H1 (cell line): ENCODE results near the gene PRMT5. TPM values are rescaled to one million over a fixed set of nuclear protein-coding genes. Genes with fewer than 3 reads are reported as not detected.

Experiments used
- CTCF ChIA-PET: fragments of 300-600 bp; sonication (Branson Sonifier 250); formaldehyde crosslinking; loops from one replicate; lab custom pipeline; 2021; ENCODE audit not compliant: partially characterized antibody; lab: Charles Lee
- POLR2A ChIA-PET: fragments of 300-600 bp; sonication (Branson Sonifier 250); formaldehyde crosslinking; loops from one replicate; lab custom pipeline; 2021; ENCODE audit warnings: inconsistent platforms; ENCODE audit not compliant: partially characterized antibody; lab: Charles Lee
- DNase-seq, 2 experiments: peaks; one replicate each; pipeline versions ENCODE4 v3.0.0 to v3.0.0-alpha.2; 2010 to 2022; ENCODE audit warnings: low spot score in 2 of 2, low read depth in 1 of 2, mixed read lengths in 1 of 2
- FAIRE-seq: peaks from 2 replicates; lab custom pipeline; 2011; peaks lifted over from hg19 to GRCh38; lab: Jason Lieb, UNC
- H2AFZ ChIP-seq: 2 replicates; pipeline ENCODE4 v1.8.1; 2012; ENCODE audit warnings: low read length, inconsistent platforms
- H2AK5ac ChIP-seq: 2 replicates; pipeline ENCODE4 v1.6.1; 2013; ENCODE audit warnings: low read depth, low read length
- H2BK120ac ChIP-seq: replicated peaks from 2 replicates; pipeline ENCODE3; 2013; ENCODE audit warnings: low read depth, low read length, inconsistent platforms
- H2BK12ac ChIP-seq: 2 replicates; pipeline ENCODE4 v1.6.1; 2013; ENCODE audit warnings: low read depth, low read length
- H2BK15ac ChIP-seq: 2 replicates; pipeline ENCODE4 v1.6.1; 2013; ENCODE audit warnings: low read length
- H2BK20ac ChIP-seq: 2 replicates; pipeline ENCODE4 v1.6.1; 2013; ENCODE audit warnings: low read length
- H2BK5ac ChIP-seq: 2 replicates; pipeline ENCODE4 v1.6.1; 2013; ENCODE audit warnings: low read depth, low read length
- H3K14ac ChIP-seq: 2 replicates; pipeline ENCODE4 v1.6.1; 2013; ENCODE audit warnings: inconsistent platforms; ENCODE audit not compliant: insufficient read length
- H3K18ac ChIP-seq: 2 replicates; pipeline ENCODE4 v1.6.1; 2013; ENCODE audit warnings: low read length; ENCODE audit errors: extremely low read depth
- H3K23ac ChIP-seq: 2 replicates; pipeline ENCODE4 v1.6.1; 2013; ENCODE audit warnings: inconsistent platforms; ENCODE audit not compliant: insufficient read length
- H3K23me2 ChIP-seq: 2 replicates; pipeline ENCODE4 v1.6.1; 2013; ENCODE audit warnings: low read depth, low read length
- H3K27ac ChIP-seq: 2 replicates; pipeline ENCODE4 v1.6.1; 2011; ENCODE audit warnings: low read depth, low read length, inconsistent platforms
- H3K27me3 ChIP-seq, 4 experiments: replicated peaks in 1 of 4; 1 replicate in 1 of 4; 2 replicates in 3 of 4; pipeline versions ENCODE4 v1.6.1 to v1.8.1; 2011 to 2013; ENCODE audit warnings: low read length in 3 of 4, mild to moderate bottlenecking in 3 of 4, inconsistent platforms in 2 of 4, mixed read lengths in 2 of 4, moderate library complexity in 1 of 4; ENCODE audit not compliant: control insufficient read depth in 3 of 4, insufficient read depth in 3 of 4; ENCODE audit errors: extremely low read depth in 1 of 4
- H3K36me3 ChIP-seq, 4 experiments: 2 replicates each; pipeline versions ENCODE4 v1.6.1 to v1.8.1; 2011 to 2013; ENCODE audit warnings: mild to moderate bottlenecking in 4 of 4, low read length in 3 of 4, moderate library complexity in 2 of 4, control low read depth in 1 of 4, inconsistent platforms in 1 of 4; ENCODE audit not compliant: insufficient read depth in 4 of 4, control insufficient read depth in 2 of 4
- H3K4ac ChIP-seq: replicated peaks from 2 replicates; pipeline ENCODE3; 2013; ENCODE audit warnings: low read length, low read depth, mixed read lengths, inconsistent platforms; ENCODE audit not compliant: insufficient read length
- H3K4me1 ChIP-seq, 4 experiments: replicated peaks in 1 of 4; 1 replicate in 1 of 4; 2 replicates in 3 of 4; pipeline versions ENCODE4 v1.6.1 to v1.8.1; 2011 to 2013; ENCODE audit warnings: low read length in 3 of 4, inconsistent platforms in 2 of 4, mixed read lengths in 1 of 4; ENCODE audit not compliant: insufficient read depth in 4 of 4, control insufficient read depth in 3 of 4
- H3K4me2 ChIP-seq, 2 experiments: 2 replicates each; pipeline versions ENCODE4 v1.6.1 to v1.8.1; 2011 to 2013; ENCODE audit warnings: low read depth in 2 of 2, low read length in 2 of 2, control low read depth in 1 of 2, inconsistent platforms in 1 of 2, mild to moderate bottlenecking in 1 of 2; ENCODE audit not compliant: insufficient read depth in 1 of 2
- H3K4me3 ChIP-seq, 4 experiments: fragments of 200-600, 300-600 bp in 1 of 4; sonication (generic), shearing (Covaris generic), sonication (Bioruptor Twin) in 1 of 4; 2 replicates each; pipeline versions ENCODE4 v1.5.1 to v1.8.1; 2011 to 2016; ENCODE audit warnings: low read length in 4 of 4, low read depth in 3 of 4, control low read depth in 2 of 4, inconsistent platforms in 2 of 4, mild to moderate bottlenecking in 2 of 4, mixed read lengths in 1 of 4, moderate library complexity in 1 of 4; ENCODE audit not compliant: insufficient read depth in 2 of 4; ENCODE audit errors: extremely low read depth in 1 of 4
- H3K56ac ChIP-seq: replicated peaks from 2 replicates; pipeline ENCODE3; 2013; ENCODE audit warnings: low read depth, mild to moderate bottlenecking, mixed read lengths, low read length, inconsistent platforms; ENCODE audit not compliant: insufficient read length
- H3K79me1 ChIP-seq: 2 replicates; pipeline ENCODE4 v1.6.1; 2013; ENCODE audit warnings: low read depth, low read length, control low read depth
- H3K79me2 ChIP-seq, 2 experiments: 2 replicates each; pipeline versions ENCODE4 v1.6.1 to v1.8.1; 2012 to 2013; ENCODE audit warnings: low read length in 2 of 2, mild to moderate bottlenecking in 2 of 2, inconsistent platforms in 1 of 2; ENCODE audit not compliant: insufficient read depth in 2 of 2, control insufficient read depth in 1 of 2
- H3K9ac ChIP-seq, 4 experiments: replicated peaks in 1 of 4; 1 replicate in 1 of 4; 2 replicates in 3 of 4; pipeline versions ENCODE4 v1.6.1 to v1.8.1; 2011 to 2013; ENCODE audit warnings: low read depth in 3 of 4, low read length in 3 of 4, control low read depth in 2 of 4, mild to moderate bottlenecking in 2 of 4, moderate library complexity in 2 of 4, inconsistent platforms in 1 of 4; ENCODE audit errors: extremely low read depth in 1 of 4
- H3K9me3 ChIP-seq, 2 experiments: 2 replicates each; pipeline versions ENCODE4 v1.6.1 to v1.8.1; 2012 to 2013; ENCODE audit warnings: mild to moderate bottlenecking in 2 of 2, moderate library complexity in 2 of 2, control low read depth in 1 of 2, inconsistent platforms in 1 of 2, low read depth in 1 of 2, low read length in 1 of 2, mixed read lengths in 1 of 2; ENCODE audit not compliant: insufficient read depth in 2 of 2
- H4K20me1 ChIP-seq, 2 experiments: replicated peaks in 1 of 2; 2 replicates each; pipeline versions ENCODE3 to v1.8.1; 2011 to 2013; ENCODE audit warnings: inconsistent platforms in 2 of 2, low read length in 2 of 2, mild to moderate bottlenecking in 1 of 2; ENCODE audit not compliant: insufficient read depth in 2 of 2, control insufficient read depth in 1 of 2
- H4K5ac ChIP-seq: 2 replicates; pipeline ENCODE4 v1.6.1; 2013; ENCODE audit warnings: low read length, low read depth, mixed read lengths, inconsistent platforms; ENCODE audit not compliant: insufficient read length
- H4K8ac ChIP-seq: 2 replicates; pipeline ENCODE4 v1.8.0; 2013; ENCODE audit warnings: mild to moderate bottlenecking, moderate library complexity, low read length, inconsistent platforms; ENCODE audit not compliant: insufficient read depth; ENCODE audit errors: extremely low read depth
- H4K91ac ChIP-seq: replicated peaks from 2 replicates; pipeline ENCODE3; 2013; ENCODE audit warnings: low read length, mixed read lengths, inconsistent platforms; ENCODE audit not compliant: insufficient read length
- ASH2L ChIP-seq: fragments of 200-600, 300-600 bp; sonication (generic); IDR thresholded peaks from one replicate; pipeline ENCODE4 v1.7.1; 2017; ENCODE audit warnings: low read length
- CTBP2 ChIP-seq: IDR thresholded peaks from 2 replicates; pipeline ENCODE4 v1.7.0; 2011; ENCODE audit warnings: borderline replicate concordance, mild to moderate bottlenecking, moderate library complexity, mixed read lengths, low read length; ENCODE audit not compliant: insufficient read depth, insufficient read length
- KDM1A ChIP-seq: fragments of 200-600, 300-600 bp; sonication (generic); IDR thresholded peaks from 2 replicates; pipeline ENCODE4 v1.7.1; 2016; ENCODE audit warnings: mild to moderate bottlenecking, low read length, borderline replicate concordance
- POLR2A ChIP-seq, 2 experiments: IDR thresholded peaks; 1 replicate in 1 of 2; 2 replicates in 1 of 2; pipeline ENCODE4 v1.6.1; 2011; ENCODE audit warnings: low read depth in 2 of 2, low read length in 2 of 2, mild to moderate bottlenecking in 2 of 2; ENCODE audit errors: control extremely low read depth in 1 of 2
- RFX5 ChIP-seq: IDR thresholded peaks from 2 replicates; pipeline ENCODE4 v1.6.1; 2011; ENCODE audit warnings: low read depth, low read length, improper control_type of control experiment, borderline replicate concordance
- SP1 ChIP-seq: IDR thresholded peaks from 2 replicates; pipeline ENCODE4 v1.6.1; 2011; ENCODE audit warnings: low read depth, low read length
- TAF7 ChIP-seq: optimal IDR thresholded peaks from 2 replicates; pipeline ENCODE3; 2011; ENCODE audit warnings: low read depth, mild to moderate bottlenecking, inconsistent platforms, low read length, moderate library complexity, borderline replicate concordance
- TBP ChIP-seq: IDR thresholded peaks from 2 replicates; pipeline ENCODE4 v1.6.1; 2011; ENCODE audit warnings: low read depth, low read length, improper control_type of control experiment
- TCF12 ChIP-seq: IDR thresholded peaks from 2 replicates; pipeline ENCODE4 v1.6.1; 2011; ENCODE audit warnings: low read depth, mild to moderate bottlenecking, low read length
- WGBS, 2 experiments: shearing (Covaris generic) in 1 of 2; methylation state at CpG; one replicate each; pipeline versions ENCODE4 v1.1.6 to v1.1.7; 2013 to 2015; ENCODE audit warnings: low lambda C conversion rate in 2 of 2, mixed read lengths in 2 of 2, inconsistent platforms in 1 of 2, low coverage in 1 of 2, missing lambda C conversion rate in 1 of 2; ENCODE audit not compliant: insufficient replicate concordance in 2 of 2, insufficient coverage in 1 of 2, insufficient read length in 1 of 2; ENCODE audit errors: extremely low coverage in 1 of 2, missing lambda C conversion rate in 1 of 2; 5-methylcytosine and 5-hydroxymethylcytosine counted together
- polyA plus RNA-seq, 7 experiments: library from polyadenylated mRNA; depleted of rRNA in 3 of 7; stranded (reverse) in 5 of 7; unstranded in 2 of 7; fragments of >200 nt in 5 of 7; fragments of 200-250 nt in 2 of 7; gene quantifications; 1 replicate in 5 of 7; 2 replicates in 1 of 7; 4 replicates in 1 of 7; pipeline versions ENCODE4 v1.2.1 to v1.2.3, GENCODE V29; 2011 to 2013; ENCODE audit warnings: missing spikeins in 2 of 7, mixed read lengths in 2 of 7
- total RNA-seq: library from RNA; stranded (reverse); fragmentation: NEBNext Ultra II Directional; extraction: Animal tissue kit (Norgen Biotek cat#: 25700); gene quantifications from 2 replicates; pipeline ENCODE4 v1.2.1, GENCODE V29; 2021
- TF ChIP-seq, protein P1 (sequence below): IDR thresholded peaks from 2 replicates; pipeline ENCODE4 v1.6.1; 2011; ENCODE audit warnings: low read length, improper control_type of control experiment

Gene PRMT5
- total and polyA plus RNA-seq, 2 of the 8 experiments (the other 6 are each of a cell fraction or from before 2014, with no cell fraction given) = 171 to 402 TPM

DNA sequence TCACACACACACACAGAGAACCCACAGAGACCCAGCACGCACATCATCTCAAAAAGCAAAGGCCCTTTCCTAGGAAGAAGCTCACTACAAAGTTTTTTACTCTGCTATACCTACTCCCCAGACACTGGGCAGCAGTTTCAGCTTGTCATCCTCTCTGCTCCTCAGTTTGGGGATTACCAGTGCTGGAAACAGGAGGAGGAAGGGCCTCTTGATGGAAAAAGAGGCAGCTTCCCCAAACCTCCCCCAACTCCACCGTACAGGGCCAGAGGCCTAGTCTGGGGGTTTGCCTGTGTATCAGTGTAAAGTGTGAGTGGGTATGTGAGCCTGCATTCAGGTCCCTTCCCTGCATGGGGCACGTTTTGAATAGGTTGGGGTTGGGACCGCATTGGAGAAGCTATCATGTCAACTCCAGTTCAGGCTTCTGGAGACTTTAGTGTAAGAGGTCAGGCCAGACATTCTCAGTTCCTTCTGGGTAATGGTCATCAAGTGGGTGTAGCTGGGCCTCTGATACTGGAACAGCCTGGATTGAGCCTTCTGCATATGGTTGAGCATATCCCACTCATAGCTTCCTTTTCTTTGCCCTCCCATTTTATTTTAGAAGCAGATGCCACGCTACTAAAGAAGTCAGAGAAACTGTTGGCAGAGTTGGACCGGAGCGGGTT lies 45.0 kb downstream of the PRMT5 start:
- H3K9me3 ChIP-seq = no peaks in the 10 kb centered on the region
- H3K4me2 ChIP-seq = peak overlapping the region; percentile 75; a peak in 3 of 4 replicates
- H3K36me3 ChIP-seq = no peaks in the 10 kb centered on the region
- no peak overlapping the region; the same call in 1 of the 2 replicates for H4K8ac ChIP-seq
- 86% methylated on average over 7 of the region's 7 CpGs; no CpG with 5 or more reads in 1 of the 2 experiments for WGBS, 2 experiments
- H4K5ac ChIP-seq = no peak overlapping the region
- no peak overlapping the region for H3K23ac ChIP-seq
- H3K4me3 ChIP-seq = 0 out of 8 replicates have a peak overlapping the region, but pooled peaks of 1 of the 4 experiments have one; percentile 55
- no peaks in the 10 kb centered on the region for H3K79me2 ChIP-seq
- TF ChIP-seq TAF7 (no peak), ASH2L (no peak), TBP (no peak), TCF12 (no peak), RFX5 (no peak), SP1 (no peak), POLR2A (IDR thresholded peaks at IDR 0.05; ENCODE audit: control extremely low read depth in 1 of 2, low read depth in 2 of 2, low read length in 2 of 2) (no peak), CTBP2 (no peak), KDM1A (no peak)
- TF ChIP-seq, protein P1, sequence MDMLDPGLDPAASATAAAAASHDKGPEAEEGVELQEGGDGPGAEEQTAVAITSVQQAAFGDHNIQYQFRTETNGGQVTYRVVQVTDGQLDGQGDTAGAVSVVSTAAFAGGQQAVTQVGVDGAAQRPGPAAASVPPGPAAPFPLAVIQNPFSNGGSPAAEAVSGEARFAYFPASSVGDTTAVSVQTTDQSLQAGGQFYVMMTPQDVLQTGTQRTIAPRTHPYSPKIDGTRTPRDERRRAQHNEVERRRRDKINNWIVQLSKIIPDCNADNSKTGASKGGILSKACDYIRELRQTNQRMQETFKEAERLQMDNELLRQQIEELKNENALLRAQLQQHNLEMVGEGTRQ = no peak
- H2BK20ac ChIP-seq = no peak overlapping the region
- H3K27ac ChIP-seq = no peak overlapping the region
- DNase-seq (no peak), FAIRE-seq (no peak)
- H2BK5ac ChIP-seq = 0 out of 2 replicates have a peak overlapping the region, but pooled peaks have one; percentile 66
- 0 out of 7 replicates have a peak overlapping the region, but pooled peaks of 1 of the 4 experiments have one; percentile 28 for H3K9ac ChIP-seq
- H2BK12ac ChIP-seq = peak overlapping the region; percentile 99
- no peak overlapping the region for H3K56ac ChIP-seq
- POLR2A ChIA-PET = interaction anchor here (1.2 to 7.2 kb wide), 8 partner anchors 10 to 71 kb away, joined by 3 to 54 read pairs (median 19); partner anchors contain the start of genes LRP10, PRMT5 and RBM23
- H3K23me2 ChIP-seq = peaks cover 14% of the 10 kb centered on the region
- peaks cover 7 to 21% (median 12%) of the 10 kb centered on the region in 4 experiments for H3K4me1 ChIP-seq
- no peak overlapping the region for H4K91ac ChIP-seq
- H2AFZ ChIP-seq = no peak overlapping the region
- no peaks in the 10 kb centered on the region for H4K20me1 ChIP-seq
- H2BK120ac ChIP-seq = no peak overlapping the region
- no peak overlapping the region for H3K18ac ChIP-seq
- H3K14ac ChIP-seq = no peak overlapping the region
- H3K4ac ChIP-seq = no peak overlapping the region
- peak overlapping the region; percentile 59; the same call in 1 of the 2 replicates for H2AK5ac ChIP-seq
- peak overlapping the region; percentile 72; the same call in 1 of the 2 replicates for H2BK15ac ChIP-seq
- H3K27me3 ChIP-seq = peaks cover 0 to 17% (median 11%) of the 10 kb centered on the region in 4 experiments; a peak in 6 of 7 replicates
- CTCF ChIA-PET = interaction anchor here (0.8 to 56.0 kb wide), 10 partner anchors 9 to 417 kb away, joined by 3 to 1562 read pairs (median 10); partner anchors contain the start of genes LRP10, MMP14, MRPL52 and SLC7A7
- H3K79me1 ChIP-seq = peaks cover 3% of the 10 kb centered on the region; the same call in 1 of the 2 replicates
